GM23338 (cell line): ENCODE data around the gene PHACTR1. TPM values are rescaled to one million over a fixed set of nuclear protein-coding genes. Genes with fewer than 3 reads are reported as not detected.

Experiments
- ATAC-seq: fragments of 200-7000 bp; cut with Tn5 transposase; 3 replicates; pipeline ENCODE4 v1.9.1; 2020
- DNase-seq: peaks from one replicate; pipeline ENCODE4 v3.0.0-alpha.2; 2015; ENCODE audit warnings: low spot score
- H2AFZ ChIP-seq: fragments of 200-600 bp; sonication (generic); 2 replicates; pipeline ENCODE4 v1.8.0; 2016; ENCODE audit warnings: antibody characterized with exemption, mild to moderate bottlenecking, moderate library complexity
- H3F3A ChIP-seq: fragments of 200-600 bp; sonication (generic); replicated peaks from 2 replicates; pipeline ENCODE4 v1.8.0; 2017; ENCODE audit warnings: antibody characterized with exemption, mixed run types, low read depth
- H3K27ac ChIP-seq: fragments of 200-600 bp; sonication (generic); 2 replicates; pipeline ENCODE4 v1.6.1; 2016; ENCODE audit warnings: low read depth
- H3K27me3 ChIP-seq: fragments of 200-600 bp; sonication (generic); 2 replicates; pipeline ENCODE4 v1.8.0; 2016; ENCODE audit warnings: mild to moderate bottlenecking, mixed run types, moderate library complexity; ENCODE audit not compliant: insufficient read depth
- H3K36me3 ChIP-seq: fragments of 200-600 bp; sonication (generic); 2 replicates; pipeline ENCODE4 v1.8.0; 2016; ENCODE audit warnings: mild to moderate bottlenecking; ENCODE audit not compliant: insufficient read depth
- H3K4me1 ChIP-seq: fragments of 200-600 bp; sonication (generic); 2 replicates; pipeline ENCODE4 v1.8.0; 2016; ENCODE audit warnings: mild to moderate bottlenecking, moderate library complexity; ENCODE audit not compliant: insufficient read depth
- H3K4me2 ChIP-seq: fragments of 200-600 bp; sonication (generic); 2 replicates; pipeline ENCODE4 v1.7.1; 2017; ENCODE audit warnings: mixed run types
- H3K4me3 ChIP-seq: fragments of 200-600 bp; sonication (generic); 2 replicates; pipeline ENCODE4 v1.6.1; 2016; ENCODE audit warnings: mixed run types
- H3K79me2 ChIP-seq: fragments of 200-600 bp; sonication (generic); replicated peaks from 2 replicates; pipeline ENCODE4 v1.8.0; 2017; ENCODE audit warnings: mild to moderate bottlenecking; ENCODE audit not compliant: insufficient read depth
- H3K9me2 ChIP-seq: fragments of 200-600 bp; sonication (generic); 2 replicates; pipeline ENCODE4 v1.8.0; 2017; ENCODE audit not compliant: insufficient read depth
- H4K20me1 ChIP-seq: fragments of 200-600 bp; sonication (generic); replicated peaks from 2 replicates; pipeline ENCODE4 v1.8.0; 2017; ENCODE audit warnings: mild to moderate bottlenecking; ENCODE audit not compliant: insufficient read depth
- H3K27ac Mint-ChIP-seq: 2 replicates; pipeline ENCODE4 v1.8.0; 2020; ENCODE audit warnings: inconsistent platforms, mild to moderate bottlenecking, moderate library complexity, mixed read lengths
- H3K27me3 Mint-ChIP-seq: 3 replicates; pipeline ENCODE4 v1.8.0; 2022; ENCODE audit warnings: low read depth, mild to moderate bottlenecking, moderate library complexity, mixed read lengths, inconsistent platforms; ENCODE audit not compliant: insufficient read depth, poor library complexity
- H3K36me3 Mint-ChIP-seq: 3 replicates; pipeline ENCODE4 v1.8.0; 2021; ENCODE audit warnings: low read depth, mild to moderate bottlenecking, inconsistent platforms, moderate library complexity, mixed read lengths
- H3K4me1 Mint-ChIP-seq: 3 replicates; pipeline ENCODE4 v1.8.0; 2020; ENCODE audit warnings: mild to moderate bottlenecking, inconsistent platforms, mixed read lengths
- H3K4me3 Mint-ChIP-seq: 3 replicates; pipeline ENCODE4 v1.8.0; 2021; ENCODE audit warnings: moderate library complexity, mild to moderate bottlenecking, inconsistent platforms, mixed read lengths
- H3K9me3 Mint-ChIP-seq: 3 replicates; pipeline ENCODE4 v1.8.0; 2020; ENCODE audit warnings: moderate library complexity, mild to moderate bottlenecking, inconsistent platforms, mixed read lengths
- EZH2 ChIP-seq: fragments of 200-600 bp; sonication (generic); IDR thresholded peaks from one replicate; pipeline ENCODE4 v1.8.0; 2017; ENCODE audit warnings: antibody characterized with exemption, mild to moderate bottlenecking, low read depth; ENCODE audit not compliant: unreplicated experiment
- NANOG ChIP-seq: IDR thresholded peaks from 2 replicates; pipeline ENCODE4 v1.6.1; 2016; ENCODE audit warnings: antibody characterized with exemption, borderline replicate concordance
- ZNF114 ChIP-seq: fragments of 250-450 bp; sonication (Bioruptor Pico); IDR thresholded peaks from 2 replicates; pipeline ENCODE4 v1.5.0; 2020; ENCODE audit warnings: mild to moderate bottlenecking, moderate library complexity
- ZNF331 ChIP-seq: fragments of 250-450 bp; sonication (Bioruptor Pico); IDR thresholded peaks from 2 replicates; pipeline ENCODE4 v1.5.0; 2020; ENCODE audit warnings: low read depth, mild to moderate bottlenecking, moderate library complexity
- polyA plus RNA-seq: library from polyadenylated mRNA; unstranded; fragments of >200 nt; fragmentation: Nextera tagmentation; extraction: Ambion mirVana; gene quantifications from 2 replicates; pipeline ENCODE4 v1.2.1, GENCODE V29; 2016
- total RNA-seq: library from RNA; depleted of rRNA; stranded (reverse); fragments of >200 nt; shearing (Covaris generic); gene quantifications from 2 replicates; pipeline ENCODE4 v1.2.3, GENCODE V29; 2014
- TF ChIP-seq, protein P1 (sequence below), 2 experiments: fragments of 200-600 bp in 1 of 2; sonication (generic) in 1 of 2; conservative IDR thresholded peaks; 2 replicates each; pipeline versions ENCODE4 v1.5.1 to v1.6.1; 2016 to 2017; ENCODE audit warnings: antibody characterized with exemption in 2 of 2, low read depth in 2 of 2, mild to moderate bottlenecking in 2 of 2, moderate library complexity in 1 of 2
- TF ChIP-seq, protein P2 (sequence below): fragments of 250-450 bp; sonication (Bioruptor Pico); IDR thresholded peaks from 2 replicates; pipeline ENCODE4 v1.5.0; 2020; ENCODE audit warnings: mild to moderate bottlenecking, moderate library complexity

Gene PHACTR1
- total and polyA plus RNA-seq, 2 experiments from 2014 or later = 5.9 to 19.3 TPM

DNA sequence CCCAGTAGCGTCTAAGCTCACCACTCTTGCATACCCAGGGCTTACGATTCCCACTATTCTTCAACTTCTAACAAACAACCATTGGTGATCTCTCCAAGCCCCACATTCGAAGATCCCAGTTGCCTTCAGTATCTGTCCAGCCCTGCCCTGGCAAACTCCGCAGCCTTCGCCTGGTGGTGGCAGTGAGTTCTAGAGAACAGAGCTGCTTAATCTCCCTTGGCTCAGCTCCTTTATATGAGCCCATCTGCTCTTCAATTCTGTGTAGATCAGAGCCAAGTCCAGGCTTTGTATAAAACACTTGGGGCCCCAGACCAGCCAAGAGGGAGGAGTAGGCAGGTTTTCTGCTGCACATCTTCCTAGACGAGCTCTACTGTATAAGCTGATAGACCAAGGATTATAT lies 193.3 kb downstream of the PHACTR1 start:
- 0 out of 2 replicates have a peak overlapping the region, but pooled peaks have one; percentile 34 for H3K27ac Mint-ChIP-seq
- H3K27ac ChIP-seq = no peak overlapping the region
- no peaks in the 10 kb centered on the region for H3K9me3 Mint-ChIP-seq
- no peaks in the 10 kb centered on the region for H3K36me3 Mint-ChIP-seq
- no peaks in the 10 kb centered on the region for H3K27me3 Mint-ChIP-seq
- no peaks in the 10 kb centered on the region for H4K20me1 ChIP-seq
- no peaks in the 10 kb centered on the region for H3K27me3 ChIP-seq
- H3F3A ChIP-seq = no peaks in the 10 kb centered on the region
- DNase-seq (no peak), ATAC-seq (peak; percentile 45; the same call in 2 of the 3 replicates)
- H3K79me2 ChIP-seq = no peaks in the 10 kb centered on the region
- no peak overlapping the region for H3K4me2 ChIP-seq
- no peak overlapping the region for H2AFZ ChIP-seq
- peaks cover 23% of the 10 kb centered on the region; the same call in 1 of the 2 replicates for H3K4me1 ChIP-seq
- no peak overlapping the region for H3K4me3 Mint-ChIP-seq
- H3K4me1 Mint-ChIP-seq = peaks cover 25% of the 10 kb centered on the region
- H3K36me3 ChIP-seq = no peaks in the 10 kb centered on the region
- H3K9me2 ChIP-seq = no peaks in the 10 kb centered on the region
- H3K4me3 ChIP-seq = no peak overlapping the region
- TF ChIP-seq, protein P1, sequence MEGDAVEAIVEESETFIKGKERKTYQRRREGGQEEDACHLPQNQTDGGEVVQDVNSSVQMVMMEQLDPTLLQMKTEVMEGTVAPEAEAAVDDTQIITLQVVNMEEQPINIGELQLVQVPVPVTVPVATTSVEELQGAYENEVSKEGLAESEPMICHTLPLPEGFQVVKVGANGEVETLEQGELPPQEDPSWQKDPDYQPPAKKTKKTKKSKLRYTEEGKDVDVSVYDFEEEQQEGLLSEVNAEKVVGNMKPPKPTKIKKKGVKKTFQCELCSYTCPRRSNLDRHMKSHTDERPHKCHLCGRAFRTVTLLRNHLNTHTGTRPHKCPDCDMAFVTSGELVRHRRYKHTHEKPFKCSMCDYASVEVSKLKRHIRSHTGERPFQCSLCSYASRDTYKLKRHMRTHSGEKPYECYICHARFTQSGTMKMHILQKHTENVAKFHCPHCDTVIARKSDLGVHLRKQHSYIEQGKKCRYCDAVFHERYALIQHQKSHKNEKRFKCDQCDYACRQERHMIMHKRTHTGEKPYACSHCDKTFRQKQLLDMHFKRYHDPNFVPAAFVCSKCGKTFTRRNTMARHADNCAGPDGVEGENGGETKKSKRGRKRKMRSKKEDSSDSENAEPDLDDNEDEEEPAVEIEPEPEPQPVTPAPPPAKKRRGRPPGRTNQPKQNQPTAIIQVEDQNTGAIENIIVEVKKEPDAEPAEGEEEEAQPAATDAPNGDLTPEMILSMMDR (conservative IDR thresholded peaks at IDR 0.05; ENCODE audit: low read depth in 2 of 2) = peak in 1 of 2 experiments; percentile 16; a peak in 1 of 4 replicates
- TF ChIP-seq ZNF114 (CRISPR knock-in tag) (no peak), EZH2 (no peak)

DNA sequence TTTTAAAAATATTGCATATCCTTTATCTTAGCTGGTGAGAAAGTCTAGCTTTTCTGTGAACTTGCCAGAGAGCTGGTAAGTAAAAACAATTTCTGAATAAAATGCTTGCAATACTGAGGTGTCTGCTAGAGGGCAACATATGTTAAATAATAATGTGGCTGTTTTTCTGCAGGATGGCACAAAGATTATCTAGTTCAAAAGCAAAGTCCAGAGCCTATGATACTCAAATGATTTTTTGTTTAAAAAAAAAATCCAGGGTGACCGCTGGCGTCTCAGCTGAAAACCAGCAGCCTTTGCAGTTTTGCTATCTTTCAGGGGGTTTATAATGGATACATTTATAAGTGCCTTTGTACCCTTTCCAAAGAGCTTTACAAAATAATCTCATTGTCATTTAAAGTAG lies 194.9 kb downstream of the PHACTR1 start:
- Histone ChIP-seq H3K27me3 (no peaks in the 10 kb centered on the region), H3K79me2 (no peaks in the 10 kb centered on the region), H3K36me3 (no peaks in the 10 kb centered on the region), H4K20me1 (no peaks in the 10 kb centered on the region), H3F3A (no peaks in the 10 kb centered on the region), H2AFZ (no peak overlapping the region), H3K4me2 (no peak overlapping the region), H3K9me2 (no peaks in the 10 kb centered on the region), H3K4me1 (peaks cover 23% of the 10 kb centered on the region; the same call in 1 of the 2 replicates), H3K4me3 (no peak overlapping the region), H3K27ac (no peak overlapping the region)
- Mint-ChIP-seq H3K27me3 (peaks cover 2% of the 10 kb centered on the region), H3K27ac (no peak overlapping the region), H3K4me1 (peaks cover 25% of the 10 kb centered on the region), H3K9me3 (no peaks in the 10 kb centered on the region), H3K4me3 (no peak overlapping the region), H3K36me3 (no peaks in the 10 kb centered on the region)
- TF ChIP-seq, protein P2, sequence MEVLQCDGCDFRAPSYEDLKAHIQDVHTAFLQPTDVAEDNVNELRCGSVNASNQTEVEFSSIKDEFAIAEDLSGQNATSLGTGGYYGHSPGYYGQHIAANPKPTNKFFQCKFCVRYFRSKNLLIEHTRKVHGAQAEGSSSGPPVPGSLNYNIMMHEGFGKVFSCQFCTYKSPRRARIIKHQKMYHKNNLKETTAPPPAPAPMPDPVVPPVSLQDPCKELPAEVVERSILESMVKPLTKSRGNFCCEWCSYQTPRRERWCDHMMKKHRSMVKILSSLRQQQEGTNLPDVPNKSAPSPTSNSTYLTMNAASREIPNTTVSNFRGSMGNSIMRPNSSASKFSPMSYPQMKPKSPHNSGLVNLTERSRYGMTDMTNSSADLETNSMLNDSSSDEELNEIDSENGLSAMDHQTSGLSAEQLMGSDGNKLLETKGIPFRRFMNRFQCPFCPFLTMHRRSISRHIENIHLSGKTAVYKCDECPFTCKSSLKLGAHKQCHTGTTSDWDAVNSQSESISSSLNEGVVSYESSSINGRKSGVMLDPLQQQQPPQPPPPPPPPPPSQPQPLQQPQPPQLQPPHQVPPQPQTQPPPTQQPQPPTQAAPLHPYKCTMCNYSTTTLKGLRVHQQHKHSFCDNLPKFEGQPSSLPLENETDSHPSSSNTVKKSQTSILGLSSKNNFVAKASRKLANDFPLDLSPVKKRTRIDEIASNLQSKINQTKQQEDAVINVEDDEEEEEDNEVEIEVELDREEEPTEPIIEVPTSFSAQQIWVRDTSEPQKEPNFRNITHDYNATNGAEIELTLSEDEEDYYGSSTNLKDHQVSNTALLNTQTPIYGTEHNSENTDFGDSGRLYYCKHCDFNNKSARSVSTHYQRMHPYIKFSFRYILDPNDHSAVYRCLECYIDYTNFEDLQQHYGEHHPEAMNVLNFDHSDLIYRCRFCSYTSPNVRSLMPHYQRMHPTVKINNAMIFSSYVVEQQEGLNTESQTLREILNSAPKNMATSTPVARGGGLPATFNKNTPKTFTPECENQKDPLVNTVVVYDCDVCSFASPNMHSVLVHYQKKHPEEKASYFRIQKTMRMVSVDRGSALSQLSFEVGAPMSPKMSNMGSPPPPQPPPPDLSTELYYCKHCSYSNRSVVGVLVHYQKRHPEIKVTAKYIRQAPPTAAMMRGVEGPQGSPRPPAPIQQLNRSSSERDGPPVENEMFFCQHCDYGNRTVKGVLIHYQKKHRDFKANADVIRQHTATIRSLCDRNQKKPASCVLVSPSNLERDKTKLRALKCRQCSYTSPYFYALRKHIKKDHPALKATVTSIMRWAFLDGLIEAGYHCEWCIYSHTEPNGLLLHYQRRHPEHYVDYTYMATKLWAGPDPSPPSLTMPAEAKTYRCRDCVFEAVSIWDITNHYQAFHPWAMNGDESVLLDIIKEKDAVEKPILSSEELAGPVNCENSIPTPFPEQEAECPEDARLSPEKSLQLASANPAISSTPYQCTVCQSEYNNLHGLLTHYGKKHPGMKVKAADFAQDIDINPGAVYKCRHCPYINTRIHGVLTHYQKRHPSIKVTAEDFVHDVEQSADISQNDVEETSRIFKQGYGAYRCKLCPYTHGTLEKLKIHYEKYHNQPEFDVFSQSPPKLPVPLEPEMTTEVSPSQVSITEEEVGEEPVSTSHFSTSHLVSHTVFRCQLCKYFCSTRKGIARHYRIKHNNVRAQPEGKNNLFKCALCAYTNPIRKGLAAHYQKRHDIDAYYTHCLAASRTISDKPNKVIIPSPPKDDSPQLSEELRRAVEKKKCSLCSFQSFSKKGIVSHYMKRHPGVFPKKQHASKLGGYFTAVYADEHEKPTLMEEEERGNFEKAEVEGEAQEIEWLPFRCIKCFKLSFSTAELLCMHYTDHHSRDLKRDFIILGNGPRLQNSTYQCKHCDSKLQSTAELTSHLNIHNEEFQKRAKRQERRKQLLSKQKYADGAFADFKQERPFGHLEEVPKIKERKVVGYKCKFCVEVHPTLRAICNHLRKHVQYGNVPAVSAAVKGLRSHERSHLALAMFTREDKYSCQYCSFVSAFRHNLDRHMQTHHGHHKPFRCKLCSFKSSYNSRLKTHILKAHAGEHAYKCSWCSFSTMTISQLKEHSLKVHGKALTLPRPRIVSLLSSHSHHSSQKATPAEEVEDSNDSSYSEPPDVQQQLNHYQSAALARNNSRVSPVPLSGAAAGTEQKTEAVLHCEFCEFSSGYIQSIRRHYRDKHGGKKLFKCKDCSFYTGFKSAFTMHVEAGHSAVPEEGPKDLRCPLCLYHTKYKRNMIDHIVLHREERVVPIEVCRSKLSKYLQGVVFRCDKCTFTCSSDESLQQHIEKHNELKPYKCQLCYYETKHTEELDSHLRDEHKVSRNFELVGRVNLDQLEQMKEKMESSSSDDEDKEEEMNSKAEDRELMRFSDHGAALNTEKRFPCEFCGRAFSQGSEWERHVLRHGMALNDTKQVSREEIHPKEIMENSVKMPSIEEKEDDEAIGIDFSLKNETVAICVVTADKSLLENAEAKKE (CRISPR knock-in tag) = no peak
- no peak for TF ChIP-seq NANOG
- TF ChIP-seq, protein P1 (conservative IDR thresholded peaks at IDR 0.05; ENCODE audit: low read depth in 2 of 2) = peak; percentile 46 to 66
- TF ChIP-seq ZNF331 (CRISPR knock-in tag) = no peak
- ATAC-seq (no peak; the same call in 2 of the 3 replicates), DNase-seq (peak; percentile 48)
